ENCODE measurements around the gene CTPS1. TPM values are rescaled to one million over a fixed set of nuclear protein-coding genes. Genes with fewer than 3 reads are reported as not detected.

CTPS1 gene
- total RNA-seq, 2 experiments from 2014 or later: 72.6 to 74.5 TPM

DNA sequence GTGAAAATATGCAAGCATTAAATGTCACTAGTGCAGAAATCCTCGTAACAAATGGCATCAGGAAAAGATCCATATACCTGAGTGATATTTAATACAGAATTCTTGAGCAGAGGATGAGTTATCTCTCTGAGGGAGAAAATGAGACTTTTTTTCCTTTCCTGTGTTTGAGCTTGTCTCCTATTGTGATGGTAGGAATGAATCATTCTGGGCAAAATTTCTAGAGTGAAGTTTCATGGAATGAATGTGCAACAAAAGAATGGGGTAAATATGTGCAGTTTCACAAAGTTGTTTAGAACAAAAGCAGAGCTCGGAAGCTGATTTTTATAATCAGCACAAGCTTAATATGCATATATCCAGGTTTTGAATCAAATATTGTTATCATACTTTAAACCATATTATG lies 4.6 kb downstream of the CTPS1 start:
- DNase-seq (no peak), ATAC-seq (no peak)
- no peak overlapping the region for H3K4me3 Mint-ChIP-seq
- peaks cover 39% of the 10 kb centered on the region for H3K4me1 Mint-ChIP-seq (ENCODE audit: low read depth)
- no peak overlapping the region for H3K27ac Mint-ChIP-seq
- H3K9me3 Mint-ChIP-seq (ENCODE audit: insufficient read depth): no peaks in the 10 kb centered on the region
- ChIA-PET CTCF (interaction anchor here (1.1 to 1.4 kb wide), 2 partner anchors 31 to 36 kb away, joined by 3 to 6 read pairs; no protein-coding TSS in a partner anchor), POLR2A (interaction anchor here (1.0 kb wide), 1 partner anchor 19 kb away, joined by 5 read pairs; no protein-coding TSS in a partner anchor)
- H3K36me3 Mint-ChIP-seq (ENCODE audit: low read depth): peaks cover 72% of the 10 kb centered on the region
- no peaks in the 10 kb centered on the region for H3K27me3 Mint-ChIP-seq (ENCODE audit: low read depth)

DNA sequence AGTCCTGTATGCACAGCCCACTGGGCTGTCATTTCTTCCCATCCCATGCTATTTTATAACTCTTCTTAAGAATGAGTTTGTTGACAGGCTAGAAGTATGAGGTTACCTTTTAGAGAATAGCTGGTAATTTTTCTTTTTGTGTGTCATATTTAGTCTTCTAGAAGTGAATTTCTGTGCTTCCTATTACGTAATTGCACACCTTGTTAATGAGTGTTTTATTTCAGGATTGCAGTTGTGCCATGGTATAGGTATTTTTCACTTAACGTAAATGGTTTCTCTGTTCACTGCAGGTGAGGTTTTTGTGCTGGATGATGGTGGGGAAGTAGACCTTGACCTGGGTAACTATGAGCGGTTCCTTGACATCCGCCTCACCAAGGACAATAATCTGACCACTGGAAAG lies 5.0 kb downstream of the CTPS1 start:
- no peak for DNase-seq
- Mint-ChIP-seq H3K27ac (no peak overlapping the region), H3K27me3 (ENCODE audit: low read depth) (no peaks in the 10 kb centered on the region), H3K9me3 (ENCODE audit: insufficient read depth) (no peaks in the 10 kb centered on the region), H3K4me3 (no peak overlapping the region), H3K36me3 (ENCODE audit: low read depth) (peaks cover 77% of the 10 kb centered on the region), H3K4me1 (ENCODE audit: low read depth) (peaks cover 38% of the 10 kb centered on the region)
- no peak for ATAC-seq
- POLR2A ChIA-PET: interaction anchor here (1.0 kb wide), 1 partner anchor 19 kb away, joined by 5 read pairs; no protein-coding TSS in a partner anchor
- CTCF ChIA-PET: interaction anchor here (0.7 to 1.4 kb wide), 3 partner anchors 19 to 36 kb away, joined by 3 to 6 read pairs (median 3); no protein-coding TSS in a partner anchor

DNA sequence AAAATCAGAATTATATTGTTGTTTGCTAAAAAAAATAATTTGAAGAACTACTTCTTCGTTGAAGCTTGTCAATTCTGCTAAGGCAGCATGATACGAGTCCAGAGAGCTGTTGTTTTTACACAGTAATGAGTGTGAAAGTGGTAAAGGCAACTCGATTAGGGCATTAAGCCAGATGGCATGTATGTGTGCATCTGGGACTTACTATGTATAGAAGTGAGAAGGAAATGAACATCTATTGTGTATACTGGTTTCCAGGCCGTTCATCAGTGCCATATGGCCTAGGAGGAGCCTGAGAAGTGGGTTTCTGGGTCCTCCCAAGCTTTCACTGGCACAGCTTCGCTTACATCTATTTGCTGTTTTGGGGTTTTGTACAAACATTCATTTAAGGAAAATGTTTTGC lies 5.7 kb downstream of the CTPS1 start:
- ChIA-PET POLR2A (interaction anchor here (0.6 to 1.9 kb wide), 2 partner anchors 16 to 886 kb away, joined by 3 to 4 read pairs; no protein-coding TSS in a partner anchor), CTCF (interaction anchor here (0.7 kb wide), 1 partner anchor 19 kb away, joined by 3 read pairs; no protein-coding TSS in a partner anchor)
- no peaks in the 10 kb centered on the region for H3K9me3 Mint-ChIP-seq (ENCODE audit: insufficient read depth)
- H3K27me3 Mint-ChIP-seq (ENCODE audit: low read depth): no peaks in the 10 kb centered on the region
- ATAC-seq (no peak), DNase-seq (no peak)
- H3K4me1 Mint-ChIP-seq (ENCODE audit: low read depth): peaks cover 38% of the 10 kb centered on the region
- H3K4me3 Mint-ChIP-seq: no peak overlapping the region
- H3K36me3 Mint-ChIP-seq (ENCODE audit: low read depth): peaks cover 82% of the 10 kb centered on the region
- H3K27ac Mint-ChIP-seq: no peak overlapping the region

DNA sequence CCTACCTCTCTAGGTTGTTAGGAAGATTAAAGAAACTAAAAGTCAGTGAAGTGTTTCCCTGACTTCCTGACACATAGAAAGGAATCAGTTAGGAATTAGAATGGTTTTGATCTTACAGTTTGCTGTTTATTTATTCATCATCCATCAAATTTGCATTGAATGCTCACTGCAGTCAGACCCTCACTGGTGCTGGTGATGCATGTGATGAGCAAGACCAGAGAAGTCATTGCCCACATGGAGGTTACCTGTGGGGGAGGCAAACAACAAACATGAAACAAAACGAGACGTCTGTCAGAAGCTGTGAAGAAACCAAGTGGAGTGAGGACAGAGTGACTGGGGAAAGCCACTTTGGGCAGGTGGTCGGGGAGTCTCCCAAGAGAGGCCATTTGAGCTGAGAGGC lies 6.4 kb downstream of the CTPS1 start:
- CTCF ChIA-PET: interaction anchor here (1.1 kb wide), 1 partner anchor 37 kb away, joined by 3 read pairs; no protein-coding TSS in a partner anchor
- H3K27me3 Mint-ChIP-seq (ENCODE audit: low read depth): no peaks in the 10 kb centered on the region
- no peaks in the 10 kb centered on the region for H3K9me3 Mint-ChIP-seq (ENCODE audit: insufficient read depth)
- H3K36me3 Mint-ChIP-seq (ENCODE audit: low read depth): peaks cover 83% of the 10 kb centered on the region
- POLR2A ChIA-PET: interaction anchor here (0.6 to 1.9 kb wide), 2 partner anchors 15 to 887 kb away, joined by 3 to 4 read pairs; no protein-coding TSS in a partner anchor
- no peak overlapping the region for H3K4me3 Mint-ChIP-seq
- peaks cover 33% of the 10 kb centered on the region for H3K4me1 Mint-ChIP-seq (ENCODE audit: low read depth)
- no peak for ATAC-seq
- DNase-seq: no peak
- H3K27ac Mint-ChIP-seq: no peak overlapping the region

DNA sequence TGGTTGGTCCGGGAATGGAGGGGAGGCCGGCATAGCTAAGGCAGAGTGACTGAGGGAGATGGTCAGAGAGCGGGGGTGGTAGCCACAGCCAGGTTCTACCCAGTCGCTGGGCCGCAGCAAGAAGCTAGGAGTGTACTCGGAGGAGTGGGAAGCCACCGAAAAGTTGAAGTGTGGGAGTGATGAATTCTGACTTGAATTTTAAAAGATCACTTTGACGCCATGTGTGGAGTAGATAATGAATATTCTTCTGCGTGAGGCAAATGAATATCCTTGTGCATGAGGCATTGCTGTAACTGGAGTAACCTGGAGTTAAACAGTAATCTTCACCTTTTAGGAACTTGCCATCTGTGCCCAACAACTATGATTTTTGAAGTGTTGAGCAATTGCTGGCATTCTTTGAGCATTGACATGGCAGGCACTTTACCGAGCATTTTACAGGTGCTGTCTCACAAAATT lies 6.9 kb downstream of the CTPS1 start:
- ChIA-PET CTCF (interaction anchor here (1.1 kb wide), 1 partner anchor 37 kb away, joined by 3 read pairs; no protein-coding TSS in a partner anchor), POLR2A (interaction anchor here (1.9 kb wide), 1 partner anchor 15 kb away, joined by 4 read pairs; no protein-coding TSS in a partner anchor)
- Mint-ChIP-seq H3K36me3 (ENCODE audit: low read depth) (peaks cover 83% of the 10 kb centered on the region), H3K27me3 (ENCODE audit: low read depth) (no peaks in the 10 kb centered on the region), H3K4me3 (no peak overlapping the region), H3K4me1 (ENCODE audit: low read depth) (peaks cover 28% of the 10 kb centered on the region), H3K27ac (no peak overlapping the region), H3K9me3 (ENCODE audit: insufficient read depth) (no peaks in the 10 kb centered on the region)
- ATAC-seq (no peak), DNase-seq (no peak)

- Mint-ChIP-seq H3K9me3 (ENCODE audit: insufficient read depth) (no peaks in the 10 kb centered on the region), H3K27ac (no peak overlapping the region), H3K4me3 (no peak overlapping the region), H3K4me1 (ENCODE audit: low read depth) (peaks cover 22% of the 10 kb centered on the region), H3K27me3 (ENCODE audit: low read depth) (no peaks in the 10 kb centered on the region), H3K36me3 (ENCODE audit: low read depth) (peaks cover 85% of the 10 kb centered on the region)
- ChIA-PET POLR2A (interaction anchor here (1.9 kb wide), 1 partner anchor 14 kb away, joined by 4 read pairs; no protein-coding TSS in a partner anchor), CTCF (no interaction called here)
- ATAC-seq (no peak), DNase-seq (no peak)
Observed at GRCh38 chr1:40986956-40987355, 7.5 kb downstream of the CTPS1 start.

- H3K4me3 Mint-ChIP-seq: no peak overlapping the region
- H3K36me3 Mint-ChIP-seq (ENCODE audit: low read depth): peaks cover 87% of the 10 kb centered on the region
- H3K9me3 Mint-ChIP-seq (ENCODE audit: insufficient read depth): no peaks in the 10 kb centered on the region
- peaks cover 15% of the 10 kb centered on the region for H3K4me1 Mint-ChIP-seq (ENCODE audit: low read depth)
- H3K27ac Mint-ChIP-seq: peak overlapping the region; percentile 11
- POLR2A ChIA-PET: no interaction called here
- H3K27me3 Mint-ChIP-seq (ENCODE audit: low read depth): no peaks in the 10 kb centered on the region
- ATAC-seq (no peak), DNase-seq (no peak)
- CTCF ChIA-PET: no interaction called here
Observed at GRCh38 chr1:40987439-40988276, 8.2 kb downstream of the CTPS1 start.

- Mint-ChIP-seq H3K4me1 (ENCODE audit: low read depth) (peaks cover 9% of the 10 kb centered on the region), H3K36me3 (ENCODE audit: low read depth) (peaks cover 84% of the 10 kb centered on the region), H3K27me3 (ENCODE audit: low read depth) (no peaks in the 10 kb centered on the region), H3K27ac (no peak overlapping the region), H3K9me3 (ENCODE audit: insufficient read depth) (no peaks in the 10 kb centered on the region), H3K4me3 (no peak overlapping the region)
- POLR2A ChIA-PET: no interaction called here
- ATAC-seq (no peak), DNase-seq (no peak)
- CTCF ChIA-PET: no interaction called here
Observed at GRCh38 chr1:40988280-40988679, 8.8 kb downstream of the CTPS1 start.

DNA sequence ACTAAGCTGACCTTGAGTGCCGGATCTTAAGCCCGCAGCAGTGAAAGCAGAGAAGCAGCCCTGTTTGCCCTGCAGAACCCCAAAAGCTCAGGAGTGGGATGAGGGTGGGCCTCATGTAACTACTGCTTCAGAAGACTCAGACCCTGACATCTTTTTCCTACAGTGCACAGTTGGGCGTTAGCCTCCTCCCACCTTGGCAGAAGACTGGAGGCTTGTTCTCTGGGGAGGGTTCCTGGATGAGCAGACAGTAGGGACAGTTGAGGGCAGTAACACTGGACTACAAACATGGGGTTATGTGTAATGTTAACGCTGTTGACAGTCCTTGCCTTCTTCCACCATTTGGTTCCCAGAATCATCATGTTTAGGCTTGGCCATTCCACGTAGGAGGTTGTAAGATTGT lies 9.6 kb downstream of the CTPS1 start:
- ATAC-seq (no peak), DNase-seq (no peak)
- POLR2A ChIA-PET: interaction anchor here (0.7 kb wide), 1 partner anchor 32 kb away, joined by 3 read pairs; no protein-coding TSS in a partner anchor
- CTCF ChIA-PET: no interaction called here
- Mint-ChIP-seq H3K4me3 (no peak overlapping the region), H3K36me3 (ENCODE audit: low read depth) (peaks cover 79% of the 10 kb centered on the region), H3K27ac (no peak overlapping the region), H3K4me1 (ENCODE audit: low read depth) (peaks cover 4% of the 10 kb centered on the region), H3K9me3 (ENCODE audit: insufficient read depth) (no peaks in the 10 kb centered on the region), H3K27me3 (ENCODE audit: low read depth) (no peaks in the 10 kb centered on the region)

DNA sequence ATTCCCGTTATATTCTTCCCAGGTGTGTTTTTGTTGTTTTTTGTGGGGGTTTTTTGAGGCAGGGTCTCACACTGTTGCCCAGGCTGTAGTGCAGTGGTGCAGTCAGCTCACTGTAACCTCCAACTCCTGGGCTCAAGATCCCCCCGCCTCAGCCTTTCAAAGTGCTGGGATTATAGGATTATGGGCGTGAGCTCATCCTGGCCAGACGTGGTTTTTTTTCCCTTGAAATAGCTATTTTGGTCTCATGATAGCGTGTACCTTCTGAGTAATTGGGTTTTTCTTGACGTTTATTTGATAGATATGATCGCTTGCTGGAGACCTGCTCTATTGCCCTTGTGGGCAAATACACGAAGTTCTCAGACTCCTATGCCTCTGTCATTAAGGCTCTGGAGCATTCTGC lies 17.6 kb downstream of the CTPS1 start:
- Mint-ChIP-seq H3K27ac (no peak overlapping the region), H3K4me1 (ENCODE audit: low read depth) (peaks cover 8% of the 10 kb centered on the region), H3K36me3 (ENCODE audit: low read depth) (peaks cover 64% of the 10 kb centered on the region), H3K27me3 (ENCODE audit: low read depth) (no peaks in the 10 kb centered on the region), H3K4me3 (no peak overlapping the region), H3K9me3 (ENCODE audit: insufficient read depth) (no peaks in the 10 kb centered on the region)
- POLR2A ChIA-PET: no interaction called here
- DNase-seq (no peak), ATAC-seq (no peak)
- CTCF ChIA-PET: no interaction called here

DNA sequence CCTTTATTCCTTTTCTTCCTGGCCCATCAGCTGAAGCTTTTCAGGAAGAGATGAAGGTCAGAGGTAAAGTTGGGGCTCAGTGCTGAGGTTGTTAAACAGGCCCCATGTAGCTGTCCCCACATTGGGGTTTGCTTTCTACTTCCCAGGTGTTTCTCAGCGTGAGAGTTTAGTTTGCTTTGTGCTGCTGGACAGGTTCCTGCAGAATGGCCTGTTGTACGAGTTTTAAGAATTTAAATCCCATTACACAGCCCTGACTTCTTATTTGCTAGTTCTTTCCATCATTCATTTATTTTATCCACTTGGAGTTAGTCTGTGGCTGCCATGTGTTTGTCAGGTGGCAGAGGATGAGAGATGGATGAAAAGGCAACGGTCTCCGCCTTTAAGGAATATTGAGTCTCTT lies 19.2 kb downstream of the CTPS1 start:
- ChIA-PET CTCF (no interaction called here), POLR2A (no interaction called here)
- H3K4me3 Mint-ChIP-seq: no peak overlapping the region
- peaks cover 24% of the 10 kb centered on the region for H3K4me1 Mint-ChIP-seq (ENCODE audit: low read depth)
- no peak for ATAC-seq
- H3K27ac Mint-ChIP-seq: no peak overlapping the region
- no peaks in the 10 kb centered on the region for H3K27me3 Mint-ChIP-seq (ENCODE audit: low read depth)
- DNase-seq: no peak
- peaks cover 74% of the 10 kb centered on the region for H3K36me3 Mint-ChIP-seq (ENCODE audit: low read depth)
- H3K9me3 Mint-ChIP-seq (ENCODE audit: insufficient read depth): no peaks in the 10 kb centered on the region

- ChIA-PET POLR2A (interaction anchor here (0.9 to 3.5 kb wide), 3 partner anchors 11 to 23 kb away, joined by 3 to 20 read pairs (median 5); partner anchors contain the start of gene CTPS1), CTCF (interaction anchor here (0.6 to 2.5 kb wide), 15 partner anchors 8 to 150 kb away, joined by 3 to 11 read pairs (median 5); partner anchors contain the start of genes CITED4, CTPS1 and SLFNL1)
- no peaks in the 10 kb centered on the region for H3K27me3 Mint-ChIP-seq (ENCODE audit: low read depth)
- peaks cover 27% of the 10 kb centered on the region for H3K4me1 Mint-ChIP-seq (ENCODE audit: low read depth)
- peaks cover 86% of the 10 kb centered on the region for H3K36me3 Mint-ChIP-seq (ENCODE audit: low read depth)
- DNase-seq (no peak), ATAC-seq (no peak)
- H3K4me3 Mint-ChIP-seq: no peak overlapping the region
- peak overlapping the region; percentile 82 for H3K27ac Mint-ChIP-seq
- no peaks in the 10 kb centered on the region for H3K9me3 Mint-ChIP-seq (ENCODE audit: insufficient read depth)
Observed at GRCh38 chr1:41003127-41003639, 23.7 kb downstream of the CTPS1 start.
